Measurements from ENCODE around the gene DNER. TPM values are rescaled to one million over a fixed set of nuclear protein-coding genes. Genes with fewer than 3 reads are reported as not detected.

The DNER gene
- total and polyA plus RNA-seq, 4 donors = 0.01 TPM; not detected in 3

- Histone ChIP-seq H3K36me3 (ENCODE audit: control insufficient read depth in 4 of 4, insufficient read depth in 3 of 4, low read depth in 1 of 4, low read length in 3 of 4) (no peaks in the 10 kb centered on the region), H3K4me3 (ENCODE audit: low read depth in 1 of 3, low read length in 3 of 3) (no peak overlapping the region), H3K9me3 (ENCODE audit: control insufficient read depth in 4 of 4, low read length in 3 of 4) (no peaks in the 10 kb centered on the region), H3K9ac (ENCODE audit: low read depth in 1 of 2, low read length in 2 of 2) (no peak overlapping the region), H3K4me1 (ENCODE audit: control insufficient read depth in 4 of 4, insufficient read depth in 4 of 4, low read length in 3 of 4) (no peaks in the 10 kb centered on the region), H3K27me3 (ENCODE audit: control insufficient read depth in 4 of 4, insufficient read depth in 4 of 4, low read length in 3 of 4) (no peaks in the 10 kb centered on the region), H3K27ac (ENCODE audit: low read depth in 1 of 2, low read length in 2 of 2) (no peak overlapping the region)
- WGBS = 76% methylated on average over 5 of the region's 5 CpGs
- TF ChIP-seq, protein P1, sequence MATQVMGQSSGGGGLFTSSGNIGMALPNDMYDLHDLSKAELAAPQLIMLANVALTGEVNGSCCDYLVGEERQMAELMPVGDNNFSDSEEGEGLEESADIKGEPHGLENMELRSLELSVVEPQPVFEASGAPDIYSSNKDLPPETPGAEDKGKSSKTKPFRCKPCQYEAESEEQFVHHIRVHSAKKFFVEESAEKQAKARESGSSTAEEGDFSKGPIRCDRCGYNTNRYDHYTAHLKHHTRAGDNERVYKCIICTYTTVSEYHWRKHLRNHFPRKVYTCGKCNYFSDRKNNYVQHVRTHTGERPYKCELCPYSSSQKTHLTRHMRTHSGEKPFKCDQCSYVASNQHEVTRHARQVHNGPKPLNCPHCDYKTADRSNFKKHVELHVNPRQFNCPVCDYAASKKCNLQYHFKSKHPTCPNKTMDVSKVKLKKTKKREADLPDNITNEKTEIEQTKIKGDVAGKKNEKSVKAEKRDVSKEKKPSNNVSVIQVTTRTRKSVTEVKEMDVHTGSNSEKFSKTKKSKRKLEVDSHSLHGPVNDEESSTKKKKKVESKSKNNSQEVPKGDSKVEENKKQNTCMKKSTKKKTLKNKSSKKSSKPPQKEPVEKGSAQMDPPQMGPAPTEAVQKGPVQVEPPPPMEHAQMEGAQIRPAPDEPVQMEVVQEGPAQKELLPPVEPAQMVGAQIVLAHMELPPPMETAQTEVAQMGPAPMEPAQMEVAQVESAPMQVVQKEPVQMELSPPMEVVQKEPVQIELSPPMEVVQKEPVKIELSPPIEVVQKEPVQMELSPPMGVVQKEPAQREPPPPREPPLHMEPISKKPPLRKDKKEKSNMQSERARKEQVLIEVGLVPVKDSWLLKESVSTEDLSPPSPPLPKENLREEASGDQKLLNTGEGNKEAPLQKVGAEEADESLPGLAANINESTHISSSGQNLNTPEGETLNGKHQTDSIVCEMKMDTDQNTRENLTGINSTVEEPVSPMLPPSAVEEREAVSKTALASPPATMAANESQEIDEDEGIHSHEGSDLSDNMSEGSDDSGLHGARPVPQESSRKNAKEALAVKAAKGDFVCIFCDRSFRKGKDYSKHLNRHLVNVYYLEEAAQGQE (IDR thresholded peaks at IDR 0.05) = no peak
- DNase-seq (ENCODE audit: low spot score) = no peak
Measured at GRCh38 chr2:229650059-229650458, 64.3 kb downstream of the DNER start.

DNA sequence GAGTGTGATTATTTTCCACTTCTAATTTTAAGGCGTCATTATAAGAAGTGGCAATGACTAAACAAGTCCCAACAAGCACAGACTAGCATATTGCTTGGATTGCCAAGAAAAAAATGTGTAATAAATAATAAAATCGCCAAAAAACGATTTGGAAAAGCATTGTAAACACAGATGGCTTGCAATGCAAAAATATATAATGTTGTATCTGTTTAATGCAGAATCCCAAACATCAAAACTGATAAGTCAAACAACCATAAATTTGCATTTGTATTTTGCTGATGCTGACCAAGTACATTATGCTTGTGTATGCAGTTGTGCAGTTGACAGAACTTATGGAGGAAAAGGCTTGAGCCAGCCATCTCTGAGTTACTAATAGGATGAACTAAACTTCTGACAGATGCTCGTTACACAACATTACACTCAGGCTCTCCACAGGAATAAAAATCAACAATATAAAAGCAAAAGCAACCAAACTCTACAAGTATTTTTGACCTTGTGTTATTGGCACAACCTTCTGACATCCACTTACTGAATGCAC lies 68.1 kb downstream of the DNER start:
- H3K36me3 ChIP-seq (ENCODE audit: control insufficient read depth in 4 of 4, insufficient read depth in 3 of 4, low read depth in 1 of 4, low read length in 3 of 4) = no peaks in the 10 kb centered on the region
- WGBS = 69% methylated on average over 4 of the region's 4 CpGs

DNA sequence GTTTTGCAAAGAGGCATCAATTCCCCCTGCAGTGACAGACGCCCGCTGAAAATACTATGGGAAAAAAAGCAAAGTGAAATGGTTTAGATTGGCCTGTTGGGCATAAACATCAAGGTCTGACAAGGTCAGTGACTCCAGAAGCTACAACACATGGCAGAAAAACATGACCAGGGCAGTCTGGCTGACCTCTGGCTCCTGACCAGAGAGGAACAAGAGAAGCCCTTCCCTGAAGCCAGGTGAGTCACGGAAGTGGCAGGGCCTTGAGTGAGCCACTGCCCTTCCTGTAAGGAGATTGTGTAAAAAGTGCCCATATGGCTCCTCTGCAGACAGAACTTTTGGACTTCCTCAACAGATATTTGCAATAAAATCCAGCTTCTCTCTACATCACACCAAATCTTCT lies 72.0 kb downstream of the DNER start:
- no peak for DNase-seq (ENCODE audit: low spot score)
- Histone ChIP-seq H3K9ac (ENCODE audit: low read depth in 1 of 2, low read length in 2 of 2) (no peak overlapping the region), H3K27ac (ENCODE audit: low read depth in 1 of 2, low read length in 2 of 2) (peak overlapping the region in 1 of 2 donors; percentile 36), H3K36me3 (ENCODE audit: control insufficient read depth in 4 of 4, insufficient read depth in 3 of 4, low read depth in 1 of 4, low read length in 3 of 4) (no peaks in the 10 kb centered on the region), H3K4me3 (ENCODE audit: low read depth in 1 of 3, low read length in 3 of 3) (no peak overlapping the region), H3K4me1 (ENCODE audit: control insufficient read depth in 4 of 4, insufficient read depth in 4 of 4, low read length in 3 of 4) (no peaks in the 10 kb centered on the region), H3K9me3 (ENCODE audit: control insufficient read depth in 4 of 4, low read length in 3 of 4) (no peaks in the 10 kb centered on the region), H3K27me3 (ENCODE audit: control insufficient read depth in 4 of 4, insufficient read depth in 4 of 4, low read length in 3 of 4) (no peaks in the 10 kb centered on the region)
- TF ChIP-seq, protein P2, sequence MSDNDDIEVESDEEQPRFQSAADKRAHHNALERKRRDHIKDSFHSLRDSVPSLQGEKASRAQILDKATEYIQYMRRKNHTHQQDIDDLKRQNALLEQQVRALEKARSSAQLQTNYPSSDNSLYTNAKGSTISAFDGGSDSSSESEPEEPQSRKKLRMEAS (IDR thresholded peaks at IDR 0.05) = peak; percentile 23
- TF ChIP-seq TAF1 (conservative IDR thresholded peaks at IDR 0.05) = no peak
- no peak for TF ChIP-seq EGR1 (IDR thresholded peaks at IDR 0.05; ENCODE audit: low read depth in 2 of 2)
- TF ChIP-seq HNF4A (conservative IDR thresholded peaks at IDR 0.05) = peak; percentile 62 to 70
- TF ChIP-seq JUND (IDR thresholded peaks at IDR 0.05) = peak; percentile 36 to 41
- TF ChIP-seq RXRA (IDR thresholded peaks at IDR 0.05) = peak; percentile 76 to 79
- WGBS = 40% methylated on average over 3 of the region's 3 CpGs

More for the DNA sequence above, 68.1 kb downstream of the DNER start:
- H3K9ac ChIP-seq (ENCODE audit: low read depth in 1 of 2, low read length in 2 of 2) = no peak overlapping the region
- TF ChIP-seq FOXA2 (IDR thresholded peaks at IDR 0.05) (no peak), HNF4G (IDR thresholded peaks at IDR 0.05) (no peak), TAF1 (conservative IDR thresholded peaks at IDR 0.05) (no peak), RXRA (IDR thresholded peaks at IDR 0.05) (no peak), NR2F2 (IDR thresholded peaks at IDR 0.05) (no peak), HNF4A (conservative IDR thresholded peaks at IDR 0.05) (no peak), EGR1 (IDR thresholded peaks at IDR 0.05; ENCODE audit: low read depth in 2 of 2) (no peak), SP1 (IDR thresholded peaks at IDR 0.05) (no peak)
- no peaks in the 10 kb centered on the region for H3K4me1 ChIP-seq (ENCODE audit: control insufficient read depth in 4 of 4, insufficient read depth in 4 of 4, low read length in 3 of 4)
- H3K27me3 ChIP-seq (ENCODE audit: control insufficient read depth in 4 of 4, insufficient read depth in 4 of 4, low read length in 3 of 4) = no peaks in the 10 kb centered on the region
- no peak overlapping the region for H3K4me3 ChIP-seq (ENCODE audit: low read depth in 1 of 3, low read length in 3 of 3)
- H3K9me3 ChIP-seq (ENCODE audit: control insufficient read depth in 4 of 4, low read length in 3 of 4) = no peaks in the 10 kb centered on the region
- no peak for DNase-seq (ENCODE audit: low spot score)
- H3K27ac ChIP-seq (ENCODE audit: low read depth in 1 of 2, low read length in 2 of 2) = no peak overlapping the region
